Body of pancreas (tissue), 4 donors: Measurements from ENCODE around the gene SSTR3.

Experiments
- POLR2A ChIP-seq, 3 donors: fragments of 450-650 bp; IDR thresholded peaks; one replicate each; pipeline ENCODE4 v1.6.1; 2016; ENCODE audit warnings: antibody characterized with exemption in 3 of 3, mild to moderate bottlenecking in 2 of 3
- TF ChIP-seq, protein P1 (sequence below), 7 experiments: fragments of 450-650 bp in 4 of 7; fragments of 200-600 bp in 3 of 7; sonication (generic) in 3 of 7; IDR thresholded peaks; one replicate each; pipeline ENCODE4 v1.5.1; 2016 to 2019; ENCODE audit warnings: antibody characterized with exemption in 7 of 7

DNA sequence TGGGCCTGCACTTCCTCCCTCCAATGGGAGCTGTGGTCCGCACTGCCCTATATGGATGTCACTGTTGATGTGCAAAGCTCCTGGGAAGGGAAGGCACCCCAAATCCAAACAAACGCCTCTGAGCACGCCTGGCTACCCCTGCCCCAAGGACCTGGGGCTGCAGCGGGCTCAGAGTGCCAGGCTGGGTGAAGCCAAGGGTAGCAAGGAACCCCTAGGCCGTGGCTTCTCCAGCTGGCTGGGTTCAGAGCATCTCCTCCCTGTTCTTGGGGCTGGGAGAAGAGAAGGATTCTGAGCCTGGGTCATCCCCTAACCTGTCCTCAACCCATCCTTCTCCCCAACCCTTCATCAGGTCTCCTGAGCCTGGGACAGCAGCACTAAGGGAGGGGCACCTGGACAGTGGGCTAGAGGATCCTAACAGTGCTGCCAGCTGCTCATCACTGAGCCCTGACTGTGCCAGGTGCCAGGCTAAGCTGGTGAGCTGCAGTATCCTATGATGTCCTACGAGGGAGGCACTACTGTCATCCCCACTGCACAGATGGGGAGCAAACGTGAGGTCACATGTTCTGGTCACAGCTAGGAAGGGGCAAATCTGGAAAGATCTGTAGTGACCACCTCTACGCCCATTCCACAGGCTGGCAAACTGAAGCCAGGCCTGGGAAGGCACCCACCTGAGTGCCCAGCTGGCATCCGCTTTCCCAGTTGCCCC, 3.0 kb downstream of the SSTR3 start:
- TF ChIP-seq, protein P1, sequence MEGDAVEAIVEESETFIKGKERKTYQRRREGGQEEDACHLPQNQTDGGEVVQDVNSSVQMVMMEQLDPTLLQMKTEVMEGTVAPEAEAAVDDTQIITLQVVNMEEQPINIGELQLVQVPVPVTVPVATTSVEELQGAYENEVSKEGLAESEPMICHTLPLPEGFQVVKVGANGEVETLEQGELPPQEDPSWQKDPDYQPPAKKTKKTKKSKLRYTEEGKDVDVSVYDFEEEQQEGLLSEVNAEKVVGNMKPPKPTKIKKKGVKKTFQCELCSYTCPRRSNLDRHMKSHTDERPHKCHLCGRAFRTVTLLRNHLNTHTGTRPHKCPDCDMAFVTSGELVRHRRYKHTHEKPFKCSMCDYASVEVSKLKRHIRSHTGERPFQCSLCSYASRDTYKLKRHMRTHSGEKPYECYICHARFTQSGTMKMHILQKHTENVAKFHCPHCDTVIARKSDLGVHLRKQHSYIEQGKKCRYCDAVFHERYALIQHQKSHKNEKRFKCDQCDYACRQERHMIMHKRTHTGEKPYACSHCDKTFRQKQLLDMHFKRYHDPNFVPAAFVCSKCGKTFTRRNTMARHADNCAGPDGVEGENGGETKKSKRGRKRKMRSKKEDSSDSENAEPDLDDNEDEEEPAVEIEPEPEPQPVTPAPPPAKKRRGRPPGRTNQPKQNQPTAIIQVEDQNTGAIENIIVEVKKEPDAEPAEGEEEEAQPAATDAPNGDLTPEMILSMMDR (IDR thresholded peaks at IDR 0.05): no peak
- TF ChIP-seq POLR2A (IDR thresholded peaks at IDR 0.05): no peak
